ENCODE results near the gene RRP7A.
"Not testable (repeated sequence)": the region's sequence is repeated elsewhere in the genome, so short reads cannot be mapped to it uniquely, and the experiment has no call there.

DNA sequence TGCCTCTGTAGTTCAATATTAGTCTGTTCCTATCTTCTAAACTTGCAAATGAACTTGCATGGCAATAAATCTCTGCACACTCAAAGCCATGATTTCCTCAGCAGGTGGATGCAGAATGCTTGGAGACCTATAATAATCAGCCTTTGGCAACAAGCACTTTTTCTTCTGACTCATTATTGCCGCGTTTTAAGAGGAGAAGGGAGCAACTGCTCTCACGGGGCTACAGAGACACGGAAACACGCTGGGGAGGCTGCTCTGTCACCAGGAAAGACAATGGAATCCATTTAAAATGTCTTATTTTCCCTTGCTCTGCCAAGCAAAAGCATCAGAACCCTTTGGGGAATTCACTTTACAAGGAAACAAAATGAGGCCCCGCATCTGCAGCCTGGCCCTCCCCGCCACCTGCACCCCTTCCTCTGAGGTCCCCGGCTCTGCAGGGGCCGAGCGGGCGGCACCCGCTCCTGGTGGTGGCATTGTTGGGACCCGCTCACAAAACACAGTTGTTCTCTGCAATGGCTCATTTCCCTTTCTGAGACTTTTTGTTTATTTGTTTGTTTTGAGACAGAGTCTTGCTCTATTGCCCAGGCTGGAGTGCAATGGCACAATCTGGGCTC lies 35.9 kb downstream of the RRP7A start:
- TF ChIP-seq CTCF (IDR thresholded peaks at IDR 0.05); EZH2 (IDR thresholded peaks at IDR 0.05; ENCODE audit: borderline replicate concordance, insufficient read depth, low read depth, low read length, poor library complexity, severe bottlenecking): not testable (repeated sequence)

Measured in B cell (primary cell).